Measurements from ENCODE around the gene FAM89A. TPM values are rescaled to one million over a fixed set of nuclear protein-coding genes. Genes with fewer than 3 reads are reported as not detected.

FAM89A gene
- total and polyA plus RNA-seq, 2 of the 13 experiments (the other 11 are each of a cell fraction or from before 2014, with no cell fraction given): 0.35 to 0.44 TPM

DNA sequence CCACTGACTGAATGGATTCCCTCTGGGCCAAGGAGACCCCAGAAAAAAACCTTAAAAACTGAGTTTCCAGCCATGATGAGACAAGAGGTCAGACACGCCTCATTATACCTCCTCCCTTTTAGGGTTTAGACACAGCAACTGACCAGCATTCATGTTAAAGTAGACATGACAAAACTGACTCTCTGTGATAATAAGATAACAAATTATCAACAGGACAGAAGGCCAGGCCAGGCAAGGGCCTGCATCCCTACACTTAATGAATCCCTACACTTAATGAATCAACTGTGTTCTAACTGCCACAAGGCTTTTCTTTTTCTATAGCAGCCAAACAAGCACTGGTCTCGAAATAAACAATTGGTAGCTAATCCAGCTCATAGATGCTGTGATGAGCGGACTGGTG, 33.3 kb upstream of the FAM89A start:
- 35% methylated on average over 3 of the region's 3 CpGs for WGBS (ENCODE audit: low lambda C conversion rate)
- Histone ChIP-seq H3K4me3 (replicated peaks in 1 of 3; ENCODE audit: insufficient read depth in 1 of 3, low read depth in 2 of 3, low read length in 3 of 3) (no peak overlapping the region), H3K27ac (ENCODE audit: extremely low read length, insufficient read depth, low read length) (no peak overlapping the region), H3K9ac (ENCODE audit: insufficient read depth, low read depth, low read length) (no peak overlapping the region), H3K79me2 (ENCODE audit: insufficient read depth, low read length) (no peaks in the 10 kb centered on the region), H3K9me3 (ENCODE audit: low read length) (no peaks in the 10 kb centered on the region), H3K4me1 (ENCODE audit: insufficient read depth, low read length) (no peaks in the 10 kb centered on the region), H3K27me3 (ENCODE audit: control insufficient read depth in 1 of 2, insufficient read depth in 2 of 2, low read length in 2 of 2) (peaks cover 0 to 9% of the 10 kb centered on the region in 2 experiments; a peak in 1 of 5 replicates), H3K4me2 (ENCODE audit: low read depth, low read length) (no peak overlapping the region), H2AFZ (ENCODE audit: low read length) (no peak overlapping the region), H4K20me1 (ENCODE audit: insufficient read depth, low read length) (no peaks in the 10 kb centered on the region), H3K36me3 (replicated peaks in 1 of 2; ENCODE audit: control insufficient read depth in 1 of 2, insufficient read depth in 2 of 2, low read length in 2 of 2) (no peaks in the 10 kb centered on the region)
- in situ Hi-C loops (cut with HindIII; ENCODE audit: extremely low pct_ligation_motif_present, low pct_unique_long_range_greater_than_20kb) (no loop called here), intact Hi-C loops (cut with micrococcal nuclease; ENCODE audit: unreplicated experiment) (no loop called here)
- TF ChIP-seq SNRNP70 (IDR thresholded peaks at IDR 0.05; ENCODE audit: low read depth, low read length) (no peak), FOXK2 (IDR thresholded peaks at IDR 0.05) (no peak), ZNF782 (CRISPR knock-in tag; IDR thresholded peaks at IDR 0.05; ENCODE audit: borderline replicate concordance) (no peak), TEAD2 (CRISPR knock-in tag; IDR thresholded peaks at IDR 0.05) (no peak)
- ChIA-PET CTCF (ENCODE audit: low intra/inter-chr PET ratio, low total read pairs) (no interaction called here), POLR2A (no interaction called here)
- ATAC-seq (no peak), DNase-seq (ENCODE audit: low spot score) (no peak), FAIRE-seq (no peak)
- no TSS peak for BruUV-seq (replicated peaks)

DNA sequence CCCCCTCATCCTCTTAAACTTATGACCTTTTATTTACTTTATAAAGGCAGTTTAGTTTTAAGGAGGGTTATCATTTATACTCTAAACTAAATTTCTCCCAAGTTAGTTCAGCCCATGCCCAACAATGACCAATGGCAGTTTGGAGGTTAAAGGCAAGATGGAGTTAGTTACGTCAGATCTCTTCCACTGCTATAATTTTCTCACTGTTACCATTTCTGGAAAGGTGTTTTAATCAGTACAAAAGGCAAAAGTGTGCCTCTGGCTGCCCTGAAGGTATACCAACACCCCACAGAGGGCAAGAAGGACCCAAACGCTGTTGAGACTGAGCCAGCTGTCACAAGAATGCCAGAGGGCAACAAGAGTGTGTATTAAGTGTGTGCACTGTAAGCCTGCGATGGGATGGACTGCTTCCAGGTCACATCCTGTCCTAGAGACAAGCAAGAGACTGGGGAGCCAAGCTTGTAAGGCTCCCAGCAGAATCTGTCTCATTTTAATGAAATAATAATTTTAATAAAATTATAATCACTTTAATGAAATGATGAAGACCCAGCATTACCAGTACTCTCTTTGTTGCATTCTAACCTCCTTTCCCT, 32.5 kb upstream of the FAM89A start:
- no peaks in the 10 kb centered on the region for H3K36me3 ChIP-seq (replicated peaks in 1 of 2; ENCODE audit: control insufficient read depth in 1 of 2, insufficient read depth in 2 of 2, low read length in 2 of 2)
- CTCF ChIA-PET (ENCODE audit: low intra/inter-chr PET ratio, low total read pairs): no interaction called here

More for the DNA sequence above, 32.5 kb upstream of the FAM89A start:
- DNase-seq (ENCODE audit: low spot score) (no peak), FAIRE-seq (no peak), ATAC-seq (no peak)
- Histone ChIP-seq H3K4me1 (ENCODE audit: insufficient read depth, low read length) (no peaks in the 10 kb centered on the region), H3K4me3 (replicated peaks in 1 of 3; ENCODE audit: insufficient read depth in 1 of 3, low read depth in 2 of 3, low read length in 3 of 3) (no peak overlapping the region), H3K27me3 (ENCODE audit: control insufficient read depth in 1 of 2, insufficient read depth in 2 of 2, low read length in 2 of 2) (peaks cover 0 to 9% of the 10 kb centered on the region in 2 experiments; a peak in 1 of 5 replicates), H3K79me2 (ENCODE audit: insufficient read depth, low read length) (no peaks in the 10 kb centered on the region), H3K27ac (ENCODE audit: extremely low read length, insufficient read depth, low read length) (no peak overlapping the region), H4K20me1 (ENCODE audit: insufficient read depth, low read length) (no peaks in the 10 kb centered on the region), H3K9ac (ENCODE audit: insufficient read depth, low read depth, low read length) (no peak overlapping the region), H3K4me2 (ENCODE audit: low read depth, low read length) (no peak overlapping the region), H3K9me3 (ENCODE audit: low read length) (no peaks in the 10 kb centered on the region), H2AFZ (ENCODE audit: low read length) (no peak overlapping the region)
- TF ChIP-seq HHEX (CRISPR knock-in tag; IDR thresholded peaks at IDR 0.05) (no peak), ZNF75D (CRISPR knock-in tag; IDR thresholded peaks at IDR 0.05; ENCODE audit: borderline replicate concordance) (no peak), AGO1 (IDR thresholded peaks at IDR 0.05; ENCODE audit: low read depth, low read length, poor library complexity, severe bottlenecking) (no peak), MED1 (CRISPR knock-in tag; IDR thresholded peaks at IDR 0.05) (no peak), TOE1 (CRISPR knock-in tag; IDR thresholded peaks at IDR 0.05) (no peak), ZSCAN25 (CRISPR knock-in tag; IDR thresholded peaks at IDR 0.05) (no peak)
- TF ChIP-seq, protein P1, sequence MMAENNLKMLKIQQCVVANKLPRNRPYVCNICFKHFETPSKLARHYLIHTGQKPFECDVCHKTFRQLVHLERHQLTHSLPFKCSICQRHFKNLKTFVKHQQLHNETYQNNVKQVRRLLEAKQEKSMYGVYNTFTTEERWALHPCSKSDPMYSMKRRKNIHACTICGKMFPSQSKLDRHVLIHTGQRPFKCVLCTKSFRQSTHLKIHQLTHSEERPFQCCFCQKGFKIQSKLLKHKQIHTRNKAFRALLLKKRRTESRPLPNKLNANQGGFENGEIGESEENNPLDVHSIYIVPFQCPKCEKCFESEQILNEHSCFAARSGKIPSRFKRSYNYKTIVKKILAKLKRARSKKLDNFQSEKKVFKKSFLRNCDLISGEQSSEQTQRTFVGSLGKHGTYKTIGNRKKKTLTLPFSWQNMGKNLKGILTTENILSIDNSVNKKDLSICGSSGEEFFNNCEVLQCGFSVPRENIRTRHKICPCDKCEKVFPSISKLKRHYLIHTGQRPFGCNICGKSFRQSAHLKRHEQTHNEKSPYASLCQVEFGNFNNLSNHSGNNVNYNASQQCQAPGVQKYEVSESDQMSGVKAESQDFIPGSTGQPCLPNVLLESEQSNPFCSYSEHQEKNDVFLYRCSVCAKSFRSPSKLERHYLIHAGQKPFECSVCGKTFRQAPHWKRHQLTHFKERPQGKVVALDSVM (CRISPR knock-in tag; IDR thresholded peaks at IDR 0.05): no peak
- TF ChIP-seq, protein P2, sequence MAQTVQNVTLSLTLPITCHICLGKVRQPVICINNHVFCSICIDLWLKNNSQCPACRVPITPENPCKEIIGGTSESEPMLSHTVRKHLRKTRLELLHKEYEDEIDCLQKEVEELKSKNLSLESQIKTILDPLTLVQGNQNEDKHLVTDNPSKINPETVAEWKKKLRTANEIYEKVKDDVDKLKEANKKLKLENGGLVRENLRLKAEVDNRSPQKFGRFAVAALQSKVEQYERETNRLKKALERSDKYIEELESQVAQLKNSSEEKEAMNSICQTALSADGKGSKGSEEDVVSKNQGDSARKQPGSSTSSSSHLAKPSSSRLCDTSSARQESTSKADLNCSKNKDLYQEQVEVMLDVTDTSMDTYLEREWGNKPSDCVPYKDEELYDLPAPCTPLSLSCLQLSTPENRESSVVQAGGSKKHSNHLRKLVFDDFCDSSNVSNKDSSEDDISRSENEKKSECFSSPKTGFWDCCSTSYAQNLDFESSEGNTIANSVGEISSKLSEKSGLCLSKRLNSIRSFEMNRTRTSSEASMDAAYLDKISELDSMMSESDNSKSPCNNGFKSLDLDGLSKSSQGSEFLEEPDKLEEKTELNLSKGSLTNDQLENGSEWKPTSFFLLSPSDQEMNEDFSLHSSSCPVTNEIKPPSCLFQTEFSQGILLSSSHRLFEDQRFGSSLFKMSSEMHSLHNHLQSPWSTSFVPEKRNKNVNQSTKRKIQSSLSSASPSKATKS (CRISPR knock-in tag; IDR thresholded peaks at IDR 0.05): no peak
- TF ChIP-seq, protein P3, sequence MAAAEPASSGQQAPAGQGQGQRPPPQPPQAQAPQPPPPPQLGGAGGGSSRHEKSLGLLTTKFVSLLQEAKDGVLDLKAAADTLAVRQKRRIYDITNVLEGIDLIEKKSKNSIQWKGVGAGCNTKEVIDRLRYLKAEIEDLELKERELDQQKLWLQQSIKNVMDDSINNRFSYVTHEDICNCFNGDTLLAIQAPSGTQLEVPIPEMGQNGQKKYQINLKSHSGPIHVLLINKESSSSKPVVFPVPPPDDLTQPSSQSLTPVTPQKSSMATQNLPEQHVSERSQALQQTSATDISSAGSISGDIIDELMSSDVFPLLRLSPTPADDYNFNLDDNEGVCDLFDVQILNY (CRISPR knock-in tag; conservative IDR thresholded peaks at IDR 0.05): no peak
- intact Hi-C loops (cut with micrococcal nuclease; ENCODE audit: unreplicated experiment) (no loop called here), in situ Hi-C loops (cut with HindIII; ENCODE audit: extremely low pct_ligation_motif_present, low pct_unique_long_range_greater_than_20kb) (no loop called here)
- WGBS (ENCODE audit: low lambda C conversion rate): 52% methylated on average over 3 of the region's 3 CpGs
- POLR2A ChIA-PET: no interaction called here
- no TSS peak for BruUV-seq (replicated peaks)

Data from HepG2 (cell line).